SK-N-MC (cell line): ENCODE results near the gene U2AF2.

Source experiments
- EZH2 ChIP-seq: fragments of 200-600 bp; sonication (generic); IDR thresholded peaks from one replicate; pipeline ENCODE4 v1.6.1; 2017; ENCODE audit warnings: antibody characterized with exemption
- FOXP2 ChIP-seq: optimal IDR thresholded peaks from 2 replicates; pipeline ENCODE3; 2011; ENCODE audit warnings: mild to moderate bottlenecking, moderate library complexity; ENCODE audit not compliant: insufficient read depth; ENCODE audit errors: extremely low read length, control extremely low read depth
- POLR2AphosphoS5 ChIP-seq: IDR thresholded peaks from 2 replicates; pipeline ENCODE4 v1.6.1; 2012; ENCODE audit warnings: mild to moderate bottlenecking, low read depth, low read length, borderline replicate concordance

- TF ChIP-seq EZH2: no peak
- TF ChIP-seq POLR2AphosphoS5: no peak
- no peak for TF ChIP-seq FOXP2
Observed at GRCh38 chr19:55616395-55616875, 38.4 kb upstream of the U2AF2 start.
